ENCODE data around the gene SCN1A. TPM values are rescaled to one million over a fixed set of nuclear protein-coding genes. Genes with fewer than 3 reads are reported as not detected.

SCN1A gene
- total and polyA plus RNA-seq, 10 of the 15 experiments (the other 5 are each of a cell fraction or from before 2014, with no cell fraction given) = not detected

GRCh38 chr2:166042768-166043390 lies 84.9 kb downstream of the SCN1A start:
- no peak for FAIRE-seq
- Histone ChIP-seq H3K9me3 (replicated peaks; ENCODE audit: control insufficient read depth, insufficient read depth, low read length) (no peaks in the 10 kb centered on the region), H3K79me2 (ENCODE audit: control insufficient read depth, insufficient read depth, low read length) (no peaks in the 10 kb centered on the region), H4K20me1 (ENCODE audit: control insufficient read depth, insufficient read depth) (no peaks in the 10 kb centered on the region), H3K27me3 (replicated peaks in 1 of 2; ENCODE audit: control insufficient read depth in 2 of 2, insufficient read depth in 2 of 2, low read length in 1 of 2) (no peaks in the 10 kb centered on the region), H3K4me2 (ENCODE audit: control insufficient read depth, insufficient read depth) (no peak overlapping the region), H3K27ac (ENCODE audit: control insufficient read depth, insufficient read depth) (no peak overlapping the region), H3K9ac (ENCODE audit: control insufficient read depth, insufficient read depth, low read length) (no peak overlapping the region), H3K4me3 (no peak overlapping the region), H2AFZ (ENCODE audit: control insufficient read depth, low read depth, low read length) (no peak overlapping the region), H3K4me1 (ENCODE audit: control insufficient read depth, insufficient read depth, low read length) (no peaks in the 10 kb centered on the region), H3K36me3 (ENCODE audit: control insufficient read depth in 2 of 2, insufficient read depth in 2 of 2, low read length in 1 of 2) (no peaks in the 10 kb centered on the region)
- no TSS peak for BruUV-seq (replicated peaks)
- SMC1A ChIA-PET (ENCODE audit: uncharacterized antibody, unreplicated experiment) = no interaction called here
- DNase-seq (ENCODE audit: low read depth, low spot score) = no peak
- POLR2A ChIA-PET = no interaction called here
- RAD21 ChIA-PET (ENCODE audit: unreplicated experiment) = no interaction called here
- TF ChIP-seq ZNF384 (IDR thresholded peaks at IDR 0.05; ENCODE audit: borderline replicate concordance, low read depth, low read length) = no peak
- TF ChIP-seq USF1 (IDR thresholded peaks at IDR 0.05; ENCODE audit: borderline replicate concordance, extremely low read length, insufficient read depth, low read depth, low read length) = no peak
- TF ChIP-seq SP1 (IDR thresholded peaks at IDR 0.05; ENCODE audit: low read depth, low read length) = no peak
- TF ChIP-seq USF2 (IDR thresholded peaks at IDR 0.05; ENCODE audit: borderline replicate concordance, low read depth, low read length) = no peak
- TF ChIP-seq ZNF274 (IDR thresholded peaks at IDR 0.05; ENCODE audit: insufficient read depth, insufficient read length) = no peak
- no peak for TF ChIP-seq SPI1 (IDR thresholded peaks at IDR 0.05; ENCODE audit: borderline replicate concordance, insufficient read depth, low read depth, low read length)
- no peak for TF ChIP-seq PAX5 (IDR thresholded peaks at IDR 0.05; ENCODE audit: borderline replicate concordance, low read depth, low read length)
- TF ChIP-seq NKRF (conservative IDR thresholded peaks at IDR 0.05) = no peak
- intact Hi-C loops (cut with micrococcal nuclease; ENCODE audit: unreplicated experiment) (no loop called here), in situ Hi-C loops (cut with MboI) (no loop called here)
- no peak for ATAC-seq
- CTCF ChIA-PET = interaction anchor here (1.6 kb wide), 1 partner anchor 804 kb away, joined by 4 read pairs; the partner anchor contains the start of gene SCN2A

Data from GM12878 (cell line).